Endothelial cell of umbilical vein (primary cell): ENCODE results near the gene NRG3. TPM values are rescaled to one million over a fixed set of nuclear protein-coding genes. Genes with fewer than 3 reads are reported as not detected.

Experiments
- BruUV-seq: library from RNA; stranded (reverse); fragments of 400-500 nt; replicated peaks from 2 replicates; lab custom pipeline; 2021; lab: Mats Ljungman, UMichigan
- CTCF ChIA-PET: fragments of 300-600, 350-600 bp; sonication (Branson Sonifier 250); formaldehyde crosslinking; loops from one replicate; lab custom pipeline; 2021; ENCODE audit warnings: antibody characterized with exemption, inconsistent platforms; lab: Charles Lee
- POLR2A ChIA-PET: fragments of 300-600, 350-600 bp; sonication (Branson Sonifier 250); formaldehyde crosslinking; loops from one replicate; lab custom pipeline; 2021; ENCODE audit warnings: antibody characterized with exemption, inconsistent platforms; lab: Charles Lee
- DNase-seq: peaks from one replicate; pipeline ENCODE4 v3.0.0-alpha.2; 2011; ENCODE audit warnings: low read depth, low spot score
- FAIRE-seq: peaks from 2 replicates; lab custom pipeline; 2011; peaks lifted over from hg19 to GRCh38; lab: Jason Lieb, UNC
- H2AFZ ChIP-seq: 2 replicates; pipeline ENCODE4 v1.6.0; 2012; ENCODE audit warnings: low read depth, low read length, control low read depth, inconsistent platforms
- H3K27ac ChIP-seq: 2 replicates; pipeline ENCODE4 v1.5.1; 2011; ENCODE audit warnings: low read depth, mild to moderate bottlenecking, control low read depth, low read length, moderate library complexity; ENCODE audit not compliant: insufficient read depth
- H3K27me3 ChIP-seq, 2 experiments: 2 replicates each; pipeline versions ENCODE4 v1.6.0 to v1.6.1; 2011; ENCODE audit warnings: low read length in 2 of 2, mixed read lengths in 1 of 2; ENCODE audit not compliant: control insufficient read depth in 2 of 2, insufficient read depth in 2 of 2
- H3K36me3 ChIP-seq, 2 experiments: 2 replicates in 1 of 2; 3 replicates in 1 of 2; pipeline ENCODE4 v1.5.1; 2011; ENCODE audit warnings: low read length in 2 of 2, mild to moderate bottlenecking in 1 of 2, moderate library complexity in 1 of 2; ENCODE audit not compliant: control insufficient read depth in 2 of 2, insufficient read depth in 2 of 2; ENCODE audit errors: extremely low read depth in 1 of 2
- H3K4me1 ChIP-seq: 3 replicates; pipeline ENCODE4 v1.5.1; 2011; ENCODE audit warnings: mild to moderate bottlenecking, low read length; ENCODE audit not compliant: control insufficient read depth, insufficient read depth; ENCODE audit errors: extremely low read depth
- H3K4me2 ChIP-seq: 2 replicates; pipeline ENCODE4 v1.6.1; 2011; ENCODE audit warnings: low read length, control low read depth, mixed read lengths; ENCODE audit not compliant: insufficient read depth
- H3K4me3 ChIP-seq, 3 experiments: fragments of 200-600 bp in 1 of 3; sonication (generic), shearing (Covaris generic) in 1 of 3; replicated peaks in 1 of 3; 2 replicates each; pipeline ENCODE4 v1.5.1; 2011 to 2016; ENCODE audit warnings: control low read depth in 3 of 3, low read length in 3 of 3, mild to moderate bottlenecking in 2 of 3, inconsistent platforms in 1 of 3, low read depth in 1 of 3, moderate library complexity in 1 of 3; ENCODE audit not compliant: insufficient read depth in 1 of 3
- H3K79me2 ChIP-seq: 2 replicates; pipeline ENCODE4 v1.6.0; 2012; ENCODE audit warnings: low read length, inconsistent platforms; ENCODE audit not compliant: control insufficient read depth, insufficient read depth
- H3K9ac ChIP-seq: replicated peaks from 2 replicates; pipeline ENCODE3; 2011; ENCODE audit warnings: low read length, control low read depth; ENCODE audit not compliant: insufficient read depth; ENCODE audit errors: extremely low read depth
- H3K9me1 ChIP-seq: replicated peaks from 3 replicates; pipeline ENCODE4 v1.6.0; 2011; ENCODE audit warnings: mild to moderate bottlenecking, low read length; ENCODE audit not compliant: control insufficient read depth, insufficient read depth; ENCODE audit errors: extremely low read depth
- H3K9me3 ChIP-seq: replicated peaks from 2 replicates; pipeline ENCODE4 v1.5.1; 2012; ENCODE audit warnings: low read length, inconsistent platforms; ENCODE audit not compliant: control insufficient read depth, insufficient read depth
- H4K20me1 ChIP-seq: replicated peaks from 2 replicates; pipeline ENCODE3; 2011; ENCODE audit warnings: mild to moderate bottlenecking, low read length; ENCODE audit not compliant: control insufficient read depth, insufficient read depth; ENCODE audit errors: extremely low read depth
- FOS ChIP-seq: IDR thresholded peaks from 2 replicates; pipeline ENCODE4 v1.6.1; 2011; ENCODE audit warnings: mild to moderate bottlenecking, low read length, moderate library complexity, borderline replicate concordance; ENCODE audit not compliant: insufficient read depth
- GATA2 ChIP-seq: IDR thresholded peaks from 2 replicates; pipeline ENCODE4 v1.7.0; 2011; ENCODE audit warnings: low read depth, mild to moderate bottlenecking, moderate library complexity, mixed read lengths, low read length; ENCODE audit not compliant: insufficient read length, insufficient read depth
- JUN ChIP-seq: IDR thresholded peaks from 2 replicates; pipeline ENCODE4 v1.6.1; 2011; ENCODE audit warnings: borderline replicate concordance, low read depth; ENCODE audit not compliant: insufficient read length, insufficient read depth
- MYC ChIP-seq: IDR thresholded peaks from one replicate; pipeline ENCODE4 v1.6.1; 2011; ENCODE audit warnings: mild to moderate bottlenecking, low read depth, low read length
- POLR2A ChIP-seq: IDR thresholded peaks from 2 replicates; pipeline ENCODE4 v1.6.1; 2012; ENCODE audit warnings: low read depth, mild to moderate bottlenecking, control low read depth, low read length
- dilution Hi-C: fragments of 300-500 bp; cut with MboI; formaldehyde crosslinking; loops from one replicate; pipeline ENCODE4 v1.15.0; 2019; ENCODE audit warnings: low sequenced_read_pairs; ENCODE audit not compliant: extremely low pct_ligation_motif_present
- intact Hi-C: fragments of 100-400 bp; cut with micrococcal nuclease; formaldehyde crosslinking; loops from one replicate; pipeline ENCODE4 v1.10.0; 2022
- polyA plus RNA-seq, 4 experiments: library from polyadenylated mRNA; depleted of rRNA in 3 of 4; stranded (reverse) in 3 of 4; unstranded in 1 of 4; fragments of >200 nt; gene quantifications; 2 replicates each; pipeline versions ENCODE4 v1.2.1 to v1.2.3, GENCODE V29; 2011 to 2012; ENCODE audit warnings: missing spikeins in 1 of 4
- total RNA-seq: library from RNA; stranded (reverse); gene quantifications from 2 replicates; pipeline ENCODE4 v1.2.3, GENCODE V29; 2021
- TF ChIP-seq, protein P1 (sequence below): IDR thresholded peaks from 2 replicates; pipeline ENCODE4 v1.6.1; 2011; ENCODE audit not compliant: insufficient read depth, insufficient read length
- TF ChIP-seq, protein P2 (sequence below), 2 donors: IDR thresholded peaks; 1 replicate in 1 of 2; 2 replicates in 1 of 2; pipeline ENCODE4 v1.5.1; 2011; ENCODE audit warnings: low read length in 2 of 2, mild to moderate bottlenecking in 2 of 2, moderate library complexity in 2 of 2, control low read depth in 1 of 2, inconsistent platforms in 1 of 2, low read depth in 1 of 2; ENCODE audit not compliant: insufficient read depth in 1 of 2; ENCODE audit errors: extremely low read depth in 1 of 2

Gene NRG3
- total and polyA plus RNA-seq, 2 donors (not counting 3 experiments of a cell fraction or from before 2014, with no cell fraction given), result 1.9 to 3.9 TPM

DNA sequence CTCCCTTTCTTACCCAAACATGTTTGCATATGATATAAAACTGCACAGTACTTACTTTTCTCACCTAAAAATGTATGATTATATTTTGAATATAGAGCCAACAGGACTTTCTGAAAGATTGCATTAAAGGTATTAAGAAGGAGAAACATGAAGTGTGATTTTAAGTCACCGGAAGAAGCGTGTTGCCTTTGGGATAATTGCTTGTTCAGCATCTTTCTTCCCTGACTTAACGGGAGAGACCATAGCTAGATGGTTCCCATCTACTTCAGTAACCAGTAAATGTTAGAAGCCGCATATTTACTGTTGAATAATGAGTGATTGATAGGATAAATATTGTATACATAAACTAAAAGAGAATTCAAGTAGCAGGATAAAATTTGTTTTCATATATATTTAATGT, 197.1 kb downstream of the NRG3 start:
- H3K9ac ChIP-seq, result no peak overlapping the region
- H2AFZ ChIP-seq, result no peak overlapping the region
- H3K4me2 ChIP-seq, result no peak overlapping the region
- intact Hi-C loops, result no loop called here
- H3K36me3 ChIP-seq, result no peaks in the 10 kb centered on the region
- H4K20me1 ChIP-seq, result no peaks in the 10 kb centered on the region
- no peaks in the 10 kb centered on the region for H3K79me2 ChIP-seq
- no TSS peak for BruUV-seq
- H3K4me3 ChIP-seq, result no peak overlapping the region
- H3K9me1 ChIP-seq, result no peaks in the 10 kb centered on the region
- no peak for DNase-seq
- dilution Hi-C loops, result no loop called here
- no peak for FAIRE-seq
- TF ChIP-seq MYC (no peak), GATA2 (no peak), POLR2A (no peak)
- TF ChIP-seq, protein P1, sequence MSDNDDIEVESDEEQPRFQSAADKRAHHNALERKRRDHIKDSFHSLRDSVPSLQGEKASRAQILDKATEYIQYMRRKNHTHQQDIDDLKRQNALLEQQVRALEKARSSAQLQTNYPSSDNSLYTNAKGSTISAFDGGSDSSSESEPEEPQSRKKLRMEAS, result no peak
- TF ChIP-seq, protein P2, sequence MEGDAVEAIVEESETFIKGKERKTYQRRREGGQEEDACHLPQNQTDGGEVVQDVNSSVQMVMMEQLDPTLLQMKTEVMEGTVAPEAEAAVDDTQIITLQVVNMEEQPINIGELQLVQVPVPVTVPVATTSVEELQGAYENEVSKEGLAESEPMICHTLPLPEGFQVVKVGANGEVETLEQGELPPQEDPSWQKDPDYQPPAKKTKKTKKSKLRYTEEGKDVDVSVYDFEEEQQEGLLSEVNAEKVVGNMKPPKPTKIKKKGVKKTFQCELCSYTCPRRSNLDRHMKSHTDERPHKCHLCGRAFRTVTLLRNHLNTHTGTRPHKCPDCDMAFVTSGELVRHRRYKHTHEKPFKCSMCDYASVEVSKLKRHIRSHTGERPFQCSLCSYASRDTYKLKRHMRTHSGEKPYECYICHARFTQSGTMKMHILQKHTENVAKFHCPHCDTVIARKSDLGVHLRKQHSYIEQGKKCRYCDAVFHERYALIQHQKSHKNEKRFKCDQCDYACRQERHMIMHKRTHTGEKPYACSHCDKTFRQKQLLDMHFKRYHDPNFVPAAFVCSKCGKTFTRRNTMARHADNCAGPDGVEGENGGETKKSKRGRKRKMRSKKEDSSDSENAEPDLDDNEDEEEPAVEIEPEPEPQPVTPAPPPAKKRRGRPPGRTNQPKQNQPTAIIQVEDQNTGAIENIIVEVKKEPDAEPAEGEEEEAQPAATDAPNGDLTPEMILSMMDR (IDR thresholded peaks at IDR 0.05; ENCODE audit: extremely low read depth in 1 of 2, insufficient read depth in 1 of 2, low read depth in 1 of 2, low read length in 2 of 2), result no peak
- H3K27ac ChIP-seq, result no peak overlapping the region
- H3K27me3 ChIP-seq, result no peaks in the 10 kb centered on the region
- POLR2A ChIA-PET, result no interaction called here
- no peaks in the 10 kb centered on the region for H3K9me3 ChIP-seq
- CTCF ChIA-PET, result no interaction called here
- H3K4me1 ChIP-seq, result peaks cover 5% of the 10 kb centered on the region

DNA sequence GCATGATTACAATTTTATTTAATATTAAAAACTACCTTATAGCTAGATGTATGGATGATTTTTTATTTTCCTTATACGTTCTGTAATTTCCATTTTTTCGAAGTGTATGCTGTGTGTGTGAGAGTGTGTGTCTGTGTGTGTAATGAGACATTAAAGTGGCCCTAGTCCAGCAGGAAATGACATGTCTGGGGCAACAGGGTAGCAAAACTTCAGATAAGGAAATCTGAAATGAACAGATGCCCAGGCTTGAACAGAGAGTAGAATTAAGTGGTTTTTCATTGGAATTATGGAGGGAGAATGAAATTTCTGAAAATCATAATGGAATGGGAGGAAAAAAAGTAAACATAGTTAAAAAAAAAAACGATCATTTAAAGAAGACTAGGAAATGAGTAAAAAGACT, 200.6 kb downstream of the NRG3 start:
- BruUV-seq, result no TSS peak
- dilution Hi-C loops, result no loop called here

More for the DNA sequence above, 200.6 kb downstream of the NRG3 start:
- Histone ChIP-seq H3K79me2 (no peaks in the 10 kb centered on the region), H3K4me2 (peak overlapping the region; percentile 32), H3K9ac (no peak overlapping the region), H3K4me1 (peaks cover 5% of the 10 kb centered on the region), H3K27me3 (no peaks in the 10 kb centered on the region), H3K9me1 (no peaks in the 10 kb centered on the region), H2AFZ (peak overlapping the region; percentile 45), H4K20me1 (no peaks in the 10 kb centered on the region), H3K27ac (no peak overlapping the region), H3K9me3 (no peaks in the 10 kb centered on the region), H3K4me3 (no peak overlapping the region), H3K36me3 (no peaks in the 10 kb centered on the region)
- intact Hi-C loops, result no loop called here
- DNase-seq, result peak; percentile 71
- peak; percentile 31 for FAIRE-seq
- TF ChIP-seq FOS (peak; percentile 33), POLR2A (no peak), JUN (no peak), GATA2 (peak; percentile 61)
- POLR2A ChIA-PET, result no interaction called here
- CTCF ChIA-PET, result no interaction called here
